SH-SY5Y (cell line): ENCODE results near the gene ZNF366.

Source experiments
- GATA2 ChIP-seq: IDR thresholded peaks from 2 replicates; pipeline ENCODE4 v1.6.1; 2011; ENCODE audit warnings: mild to moderate bottlenecking, low read depth, low read length
- GATA3 ChIP-seq: IDR thresholded peaks from 2 replicates; pipeline ENCODE4 v1.6.1; 2011; ENCODE audit warnings: low read depth, mild to moderate bottlenecking, low read length, moderate library complexity

DNA sequence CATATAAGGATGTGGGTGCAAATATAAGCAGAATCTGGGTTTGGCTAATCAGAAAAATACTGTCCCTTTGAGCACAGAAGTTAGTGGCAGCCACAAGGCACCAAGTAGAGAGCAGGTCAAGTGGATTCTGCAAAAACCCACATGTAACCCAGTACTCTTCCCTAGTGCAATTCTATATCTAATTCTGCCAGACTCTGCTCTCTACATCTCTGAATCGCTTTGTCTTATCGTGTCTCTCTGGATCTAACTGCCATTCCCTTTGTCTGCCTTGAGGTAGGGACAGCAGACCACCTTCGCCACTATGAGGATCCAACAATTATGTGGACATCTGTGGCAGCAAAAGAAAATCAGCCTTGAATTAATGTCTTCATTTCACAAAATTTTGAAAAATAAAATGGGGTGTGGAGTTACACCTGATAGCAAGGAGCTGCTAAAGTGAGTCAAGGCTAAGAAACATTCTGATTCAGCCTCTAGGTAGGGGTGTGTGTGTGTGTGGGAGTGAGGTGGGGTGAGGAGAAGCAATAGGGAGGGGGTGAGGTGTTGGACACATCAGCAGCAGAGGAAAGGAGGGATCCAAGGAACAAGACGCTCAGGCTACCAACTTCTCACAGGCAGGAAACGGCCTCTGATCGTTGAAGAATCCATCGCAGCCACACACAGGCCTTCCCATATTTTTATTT is 33.7 kb upstream of the ZNF366 start:
- no peak for TF ChIP-seq GATA2
- TF ChIP-seq GATA3, result no peak
